HepG2 (cell line): ENCODE data around the gene DCST2. TPM values are rescaled to one million over a fixed set of nuclear protein-coding genes. Genes with fewer than 3 reads are reported as not detected.
A peak's percentile ranks its signal among the peaks of the same experiment; 100 is the strongest.

ENCODE experiments used
- AKAP8 ChIP-seq: sonication (generic); formaldehyde crosslinking; IDR thresholded peaks from 2 replicates; pipeline ENCODE4 v1.5.1; 2020; ENCODE audit warnings: mild to moderate bottlenecking, missing genetic modification reagents
- ARNT2 ChIP-seq: sonication (generic); formaldehyde crosslinking; IDR thresholded peaks from 2 replicates; pipeline ENCODE4 v1.8.0; 2022; ENCODE audit warnings: mild to moderate bottlenecking, low read depth, missing genetic modification reagents, moderate library complexity
- ATAD3A ChIP-seq: sonication (generic); formaldehyde crosslinking; IDR thresholded peaks from 2 replicates; pipeline ENCODE4 v1.4.0; 2020; ENCODE audit warnings: missing genetic modification reagents
- BORCS8-MEF2B ChIP-seq: sonication (generic); formaldehyde crosslinking; IDR thresholded peaks from 2 replicates; pipeline ENCODE4 v1.8.0; 2022; ENCODE audit warnings: mild to moderate bottlenecking, missing genetic modification reagents
- CTCF ChIP-seq: sonication (generic); formaldehyde crosslinking; IDR thresholded peaks from 2 replicates; pipeline ENCODE4 v1.5.0; 2020; ENCODE audit warnings: mild to moderate bottlenecking, missing genetic modification reagents, moderate library complexity
- E2F2 ChIP-seq: sonication (generic); formaldehyde crosslinking; IDR thresholded peaks from 2 replicates; pipeline ENCODE4 v1.4.0; 2020; ENCODE audit warnings: missing genetic modification reagents, borderline replicate concordance
- EEA1 ChIP-seq: sonication (generic); formaldehyde crosslinking; IDR thresholded peaks from 2 replicates; pipeline ENCODE4 v1.5.1; 2020; ENCODE audit warnings: mild to moderate bottlenecking, missing genetic modification reagents, borderline replicate concordance
- NFIB ChIP-seq: sonication (generic); formaldehyde crosslinking; IDR thresholded peaks from 2 replicates; pipeline ENCODE4 v1.9.0; 2021; ENCODE audit warnings: missing genetic modification reagents, mild to moderate bottlenecking, borderline replicate concordance
- NR2F2 ChIP-seq: IDR thresholded peaks from 2 replicates; pipeline ENCODE4 v1.6.1; 2012; ENCODE audit warnings: low read depth, inconsistent platforms, borderline replicate concordance
- PTBP1 ChIP-seq: fragments of 200-400 bp; formaldehyde crosslinking; IDR thresholded peaks from 2 replicates; pipeline ENCODE4 v1.6.1; 2018; ENCODE audit warnings: low read length, low read depth; ENCODE audit not compliant: poor library complexity, severe bottlenecking
- RARA ChIP-seq: IDR thresholded peaks from 2 replicates; pipeline ENCODE4 v1.6.1; 2016; ENCODE audit warnings: missing genetic modification reagents, missing compliant biosample characterization
- SKIL ChIP-seq: sonication (generic); formaldehyde crosslinking; IDR thresholded peaks from 2 replicates; pipeline ENCODE4 v1.8.0; 2022; ENCODE audit warnings: missing genetic modification reagents, mild to moderate bottlenecking, moderate library complexity, borderline replicate concordance
- SOX13 ChIP-seq, 3 experiments: fragments of 450-650 bp in 1 of 3; sonication (generic) in 1 of 3; formaldehyde crosslinking in 1 of 3; IDR thresholded peaks in 2 of 3; conservative IDR thresholded peaks in 1 of 3; 2 replicates each; pipeline versions ENCODE4 v1.5.0 to v1.6.1; 2016 to 2020; ENCODE audit warnings: antibody characterized with exemption in 1 of 3, mild to moderate bottlenecking in 1 of 3, missing compliant biosample characterization in 1 of 3, missing genetic modification reagents in 1 of 3, moderate library complexity in 1 of 3
- SP1 ChIP-seq, 2 experiments: fragments of 450-650 bp in 1 of 2; sonication (generic) in 1 of 2; formaldehyde crosslinking in 1 of 2; IDR thresholded peaks; 2 replicates each; pipeline versions ENCODE4 v1.4.0 to v1.6.1; 2016 to 2020; ENCODE audit warnings: missing genetic modification reagents in 1 of 2
- ZNF256 ChIP-seq: sonication (generic); formaldehyde crosslinking; conservative IDR thresholded peaks from 2 replicates; pipeline ENCODE4 v1.4.0; 2020; ENCODE audit warnings: missing genetic modification reagents
- ZNF580 ChIP-seq: IDR thresholded peaks from 2 replicates; pipeline ENCODE4 v1.6.1; 2016; ENCODE audit warnings: low read depth, borderline replicate concordance
- ZSCAN9 ChIP-seq: IDR thresholded peaks from 2 replicates; pipeline ENCODE4 v1.6.1; 2016; ENCODE audit warnings: borderline replicate concordance
- polyA plus RNA-seq, 8 experiments: library from polyadenylated mRNA; depleted of rRNA in 3 of 8; stranded (reverse) in 7 of 8; unstranded in 1 of 8; fragments of >200 nt; fragmentation: Illumina TruSeq in 4 of 8; extraction: Trizol in 4 of 8; gene quantifications; 2 replicates each; pipeline versions ENCODE4 v1.2.1 to v1.2.3, GENCODE V29; 2011 to 2016; ENCODE audit warnings: low read depth in 4 of 8, missing spikeins in 1 of 8, mixed read lengths in 1 of 8; ENCODE audit not compliant: insufficient read depth in 1 of 8
- total RNA-seq, 5 experiments: library from RNA; depleted of rRNA; stranded (reverse); fragments of >200 nt; fragmentation: Illumina TruSeq; extraction: Trizol; gene quantifications; 2 replicates each; pipeline ENCODE4 v1.2.3, GENCODE V29; 2016; ENCODE audit warnings: low read depth in 1 of 5
- TF ChIP-seq, protein P1 (sequence below): sonication (generic); formaldehyde crosslinking; conservative IDR thresholded peaks from 2 replicates; pipeline ENCODE4 v1.4.0; 2020; ENCODE audit warnings: missing genetic modification reagents
- TF ChIP-seq, protein P2 (sequence below): sonication (generic); formaldehyde crosslinking; IDR thresholded peaks from 2 replicates; pipeline ENCODE4 v1.4.0; 2020; ENCODE audit warnings: mild to moderate bottlenecking, low read depth, missing genetic modification reagents

Gene DCST2
- total and polyA plus RNA-seq, 2 of the 13 experiments (the other 11 are each of a cell fraction or from before 2014, with no cell fraction given), result 0.74 TPM; not detected in 1

- TF ChIP-seq ZNF580 (CRISPR knock-in tag), result 0 out of 2 replicates have a peak, but pooled peaks have one; percentile 38
- no peak for TF ChIP-seq SKIL (CRISPR knock-in tag)
- no peak for TF ChIP-seq NR2F2
- no peak for TF ChIP-seq E2F2 (CRISPR knock-in tag)
- TF ChIP-seq BORCS8-MEF2B, result no peak
- no peak for TF ChIP-seq SOX13 (IDR thresholded peaks at IDR 0.05)
- no peak for TF ChIP-seq SOX13 (CRISPR knock-in tag; conservative IDR thresholded peaks at IDR 0.05 in 1 of 2, IDR thresholded peaks at IDR 0.05 in 1 of 2)
- TF ChIP-seq ATAD3A (CRISPR knock-in tag), result no peak
- TF ChIP-seq, protein P1, sequence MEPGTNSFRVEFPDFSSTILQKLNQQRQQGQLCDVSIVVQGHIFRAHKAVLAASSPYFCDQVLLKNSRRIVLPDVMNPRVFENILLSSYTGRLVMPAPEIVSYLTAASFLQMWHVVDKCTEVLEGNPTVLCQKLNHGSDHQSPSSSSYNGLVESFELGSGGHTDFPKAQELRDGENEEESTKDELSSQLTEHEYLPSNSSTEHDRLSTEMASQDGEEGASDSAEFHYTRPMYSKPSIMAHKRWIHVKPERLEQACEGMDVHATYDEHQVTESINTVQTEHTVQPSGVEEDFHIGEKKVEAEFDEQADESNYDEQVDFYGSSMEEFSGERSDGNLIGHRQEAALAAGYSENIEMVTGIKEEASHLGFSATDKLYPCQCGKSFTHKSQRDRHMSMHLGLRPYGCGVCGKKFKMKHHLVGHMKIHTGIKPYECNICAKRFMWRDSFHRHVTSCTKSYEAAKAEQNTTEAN (CRISPR knock-in tag), result no peak
- no peak for TF ChIP-seq EEA1
- TF ChIP-seq, protein P2, sequence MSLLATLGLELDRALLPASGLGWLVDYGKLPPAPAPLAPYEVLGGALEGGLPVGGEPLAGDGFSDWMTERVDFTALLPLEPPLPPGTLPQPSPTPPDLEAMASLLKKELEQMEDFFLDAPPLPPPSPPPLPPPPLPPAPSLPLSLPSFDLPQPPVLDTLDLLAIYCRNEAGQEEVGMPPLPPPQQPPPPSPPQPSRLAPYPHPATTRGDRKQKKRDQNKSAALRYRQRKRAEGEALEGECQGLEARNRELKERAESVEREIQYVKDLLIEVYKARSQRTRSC, result no peak
- TF ChIP-seq AKAP8 (CRISPR knock-in tag), result no peak
- no peak for TF ChIP-seq RARA
- TF ChIP-seq SP1 (IDR thresholded peaks at IDR 0.05), result no peak
- no peak for TF ChIP-seq SP1 (CRISPR knock-in tag; IDR thresholded peaks at IDR 0.05)
- TF ChIP-seq ZSCAN9 (CRISPR knock-in tag), result no peak
- no peak for TF ChIP-seq NFIB (CRISPR knock-in tag)
- TF ChIP-seq ZNF256 (CRISPR knock-in tag), result no peak
- peak; percentile 89 for TF ChIP-seq CTCF (CRISPR knock-in tag)
- no peak for TF ChIP-seq ARNT2
- no peak for TF ChIP-seq PTBP1
Measured at GRCh38 chr1:155044812-155045657, 11.5 kb upstream of the DCST2 start (continued).
